GM18861 (cell line): ENCODE results near the gene IL17F.
A peak's percentile ranks its signal among the peaks of the same experiment; 100 is the strongest.
"Not testable (repeated sequence)": the region's sequence is repeated elsewhere in the genome, so short reads cannot be mapped to it uniquely, and the experiment has no call there.

Source experiments
- ATAC-seq: cut with Tn5 transposase; IDR thresholded peaks from one replicate; pipeline ENCODE4 v1.9.1; 2021; ENCODE audit not compliant: unreplicated experiment

Gene IL17F

GRCh38 chr6:52249078-52249477 lies 4.8 kb upstream of the IL17F start:
- ATAC-seq = no peak

GRCh38 chr6:52245425-52245824 lies 1.1 kb upstream of the IL17F start:
- no peak for ATAC-seq

GRCh38 chr6:52243282-52243893 lies 912 bp downstream of the IL17F start:
- ATAC-seq = no peak

GRCh38 chr6:52241819-52242218 lies 2.5 kb downstream of the IL17F start:
- ATAC-seq = no peak

- ATAC-seq = peak; percentile 83
These were observed 10.1 kb downstream of the IL17F start for GRCh38 chr6:52233975-52234823.

GRCh38 chr6:52233005-52233404 lies 11.3 kb downstream of the IL17F start:
- no peak for ATAC-seq

- ATAC-seq = no peak
These were observed 12.7 kb downstream of the IL17F start for GRCh38 chr6:52231406-52232127.

- no peak for ATAC-seq
These were observed 13.6 kb downstream of the IL17F start for GRCh38 chr6:52230685-52231084.

GRCh38 chr6:52227495-52227894 lies 16.8 kb downstream of the IL17F start:
- peak; percentile 100 for ATAC-seq

GRCh38 chr6:52221302-52221701 lies 23.0 kb downstream of the IL17F start:
- no peak for ATAC-seq

GRCh38 chr6:52217761-52218160 lies 26.5 kb downstream of the IL17F start:
- no peak for ATAC-seq

- no peak for ATAC-seq
These were observed 27.2 kb downstream of the IL17F start for GRCh38 chr6:52216932-52217575.

GRCh38 chr6:52215787-52216186 lies 28.5 kb downstream of the IL17F start:
- no peak for ATAC-seq

- ATAC-seq = no peak
These were observed 31.2 kb downstream of the IL17F start for GRCh38 chr6:52213127-52213526.

- peak; percentile 77 for ATAC-seq
These were observed 34.1 kb downstream of the IL17F start for GRCh38 chr6:52210227-52210626.

GRCh38 chr6:52209770-52210169 lies 34.5 kb downstream of the IL17F start:
- ATAC-seq = peak; percentile 13

GRCh38 chr6:52208612-52209011 lies 35.7 kb downstream of the IL17F start:
- no peak for ATAC-seq

GRCh38 chr6:52207066-52207465 lies 37.2 kb downstream of the IL17F start:
- no peak for ATAC-seq

- no peak for ATAC-seq
These were observed 42.8 kb downstream of the IL17F start for GRCh38 chr6:52201493-52201892.

GRCh38 chr6:52201046-52201445 lies 43.3 kb downstream of the IL17F start:
- no peak for ATAC-seq

- ATAC-seq = not testable (repeated sequence)
These were observed 44.2 kb downstream of the IL17F start for GRCh38 chr6:52200088-52200487.
